Astrocyte of the spinal cord (primary cell): Measurements from ENCODE around the gene ARHGAP40.

ENCODE experiments used
- DNase-seq: peaks from one replicate; pipeline ENCODE4 v3.0.0; 2011; ENCODE audit warnings: low read depth, low spot score
- H3K4me3 ChIP-seq: 2 replicates; pipeline ENCODE4 v1.5.1; 2011; ENCODE audit warnings: low read depth, mild to moderate bottlenecking, low read length, moderate library complexity
- CTCF ChIP-seq: IDR thresholded peaks from 2 replicates; pipeline ENCODE4 v1.5.1; 2012; ENCODE audit warnings: low read depth, mild to moderate bottlenecking, low read length, inconsistent platforms
- in situ Hi-C: cut with HindIII; loops from 2 replicates; pipeline ENCODE4 v1.10.0; 2017; ENCODE audit warnings: low sequenced_read_pairs

Gene ARHGAP40

DNA sequence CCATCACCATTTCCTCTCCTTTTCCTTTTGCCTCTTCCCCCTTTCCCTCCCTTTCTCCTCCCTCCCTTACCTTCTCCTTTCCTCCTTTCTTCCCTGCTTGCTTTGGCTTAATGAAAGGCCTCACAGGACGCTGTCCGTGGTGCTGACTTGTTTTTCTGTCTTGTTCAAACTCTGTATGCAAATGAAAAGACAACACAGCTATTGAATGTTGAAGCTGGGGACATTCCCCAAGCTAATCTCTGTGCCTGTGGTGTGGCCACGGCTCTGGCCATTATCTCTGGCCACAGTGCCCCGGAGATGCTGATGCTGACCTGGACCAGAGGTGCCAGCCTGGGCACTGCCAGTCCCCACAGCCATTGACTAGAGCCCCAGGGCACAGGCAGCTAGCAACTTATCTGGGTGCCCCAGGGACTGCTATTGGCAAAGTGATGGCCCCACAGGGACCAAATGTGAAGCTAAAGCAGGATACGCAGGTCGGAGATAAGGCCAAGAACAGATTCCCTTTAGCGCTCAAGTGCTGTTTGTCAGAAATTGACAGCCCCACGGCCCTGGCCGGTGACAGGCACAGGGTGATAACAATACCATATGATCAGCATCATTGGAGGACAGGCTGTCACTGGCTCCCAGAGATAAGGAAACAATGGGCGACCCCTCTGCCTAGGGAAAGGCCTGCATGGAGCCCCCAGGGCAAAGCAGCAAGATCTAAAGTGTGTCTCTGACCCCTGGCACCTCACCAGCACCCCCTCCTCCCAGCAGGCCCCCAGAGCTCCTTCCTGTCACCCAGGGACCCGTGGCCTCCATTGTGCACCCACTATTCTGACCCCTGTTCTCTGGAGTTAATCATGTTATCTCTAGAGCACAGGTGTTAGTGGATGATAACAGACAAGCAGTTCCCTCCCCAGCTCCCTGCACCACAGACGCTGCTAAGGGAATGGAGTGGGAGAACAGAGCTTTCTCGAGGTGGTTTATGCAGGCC lies 91.1 kb downstream of the ARHGAP40 start:
- no peak overlapping the region for H3K4me3 ChIP-seq
- no peak for TF ChIP-seq CTCF
- DNase-seq: peak; percentile 72
- in situ Hi-C loops: no loop called here

DNA sequence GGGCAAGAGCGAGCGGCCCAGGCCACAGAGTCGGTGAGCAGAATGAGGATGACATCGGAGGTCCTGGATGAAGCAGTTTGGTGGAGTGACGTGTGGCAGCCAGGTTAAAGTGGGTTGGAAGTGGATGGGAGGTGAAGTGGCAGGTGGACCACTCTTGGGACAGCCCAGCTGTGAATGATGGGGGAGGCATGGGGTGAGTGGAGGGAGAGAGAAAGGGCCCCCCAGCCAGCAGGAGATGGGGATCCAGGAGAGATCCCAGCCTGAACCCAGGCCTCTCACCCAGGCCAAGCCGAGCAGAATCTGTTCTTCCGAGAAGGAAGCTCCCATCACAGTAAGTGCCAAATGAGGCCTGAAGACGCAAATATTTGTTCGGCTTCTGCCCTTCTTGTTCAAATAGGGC lies 95.7 kb downstream of the ARHGAP40 start:
- no peak overlapping the region for H3K4me3 ChIP-seq
- DNase-seq: no peak
- TF ChIP-seq CTCF: no peak
- in situ Hi-C loops: no loop called here

DNA sequence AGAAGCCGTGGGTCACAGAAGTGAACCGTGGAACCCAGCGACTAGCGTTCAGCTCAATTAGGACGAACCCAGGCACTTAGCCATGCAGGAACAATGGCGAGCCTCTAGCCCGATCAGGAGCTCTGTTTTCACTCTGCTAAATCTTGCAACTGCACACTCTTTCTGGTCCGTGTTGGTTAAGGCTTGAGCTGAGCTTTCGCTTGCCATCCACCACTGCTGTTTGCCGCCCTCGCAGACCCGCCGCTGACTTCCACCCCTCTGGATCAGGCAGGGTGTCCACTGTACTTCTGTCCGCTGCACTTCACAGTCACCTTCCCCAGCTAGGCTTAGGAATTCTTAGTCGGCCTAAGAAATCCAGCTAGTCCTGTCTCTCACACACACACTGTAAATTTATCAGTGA lies 96.9 kb downstream of the ARHGAP40 start:
- in situ Hi-C loops: no loop called here
- H3K4me3 ChIP-seq: no peak overlapping the region
- TF ChIP-seq CTCF: no peak
- no peak for DNase-seq

GRCh38 chr20:38700141-38700540 lies 98.5 kb downstream of the ARHGAP40 start:
- in situ Hi-C loops: no loop called here
- TF ChIP-seq CTCF: no peak
- DNase-seq: no peak
- no peak overlapping the region for H3K4me3 ChIP-seq
